Smooth muscle cell (in vitro differentiated cells): Measurements from ENCODE around the gene ROMO1. TPM values are rescaled to one million over a fixed set of nuclear protein-coding genes. Genes with fewer than 3 reads are reported as not detected.

Experiments
- DNase-seq: peaks from one replicate; lab custom pipeline; 2025; ENCODE audit not compliant: unreplicated experiment; lab: John Stamatoyannopoulos, UW
- H2AFZ ChIP-seq: fragments of 200-600 bp; sonication (generic); 2 replicates; pipeline ENCODE4 v1.6.0; 2016; ENCODE audit warnings: antibody characterized with exemption, low read depth, mild to moderate bottlenecking
- H3F3A ChIP-seq: fragments of 200-600 bp; sonication (generic); 2 replicates; pipeline ENCODE4 v1.6.0; 2017; ENCODE audit warnings: antibody characterized with exemption, low read depth
- H3K27ac ChIP-seq: fragments of 200-600 bp; sonication (generic); 2 replicates; pipeline ENCODE4 v1.5.1; 2016; ENCODE audit warnings: low read depth, mild to moderate bottlenecking
- H3K27me3 ChIP-seq: fragments of 200-600 bp; sonication (generic); 2 replicates; pipeline ENCODE4 v1.6.1; 2016; ENCODE audit warnings: low read depth, mild to moderate bottlenecking
- H3K36me3 ChIP-seq: fragments of 200-600 bp; sonication (generic); 2 replicates; pipeline ENCODE4 v1.5.1; 2016; ENCODE audit warnings: low read depth
- H3K4me1 ChIP-seq: fragments of 200-600 bp; sonication (generic); 2 replicates; pipeline ENCODE4 v1.5.1; 2016; ENCODE audit warnings: low read depth
- H3K4me2 ChIP-seq: fragments of 200-600 bp; sonication (generic); 2 replicates; pipeline ENCODE4 v1.6.0; 2016; ENCODE audit warnings: mild to moderate bottlenecking
- H3K4me3 ChIP-seq: fragments of 200-600 bp; sonication (generic); 2 replicates; pipeline ENCODE4 v1.5.1; 2016; ENCODE audit warnings: mild to moderate bottlenecking
- H3K79me2 ChIP-seq: fragments of 200-600 bp; sonication (generic); 2 replicates; pipeline ENCODE4 v1.6.0; 2016; ENCODE audit warnings: low read depth, mild to moderate bottlenecking
- H3K9ac ChIP-seq: fragments of 200-600 bp; sonication (generic); 2 replicates; pipeline ENCODE4 v1.6.0; 2016; ENCODE audit warnings: low read depth
- H3K9me3 ChIP-seq: fragments of 200-600 bp; sonication (generic); replicated peaks from 2 replicates; pipeline ENCODE4 v1.5.1; 2016; ENCODE audit warnings: low read depth
- H4K20me1 ChIP-seq: fragments of 200-600 bp; sonication (generic); 2 replicates; pipeline ENCODE4 v1.6.0; 2016; ENCODE audit warnings: low read depth
- WGBS: methylation state at CpG from one replicate; pipeline ENCODE4 v1.1.7; 2016; ENCODE audit warnings: low lambda C conversion rate; 5-methylcytosine and 5-hydroxymethylcytosine counted together
- polyA plus RNA-seq: library from polyadenylated mRNA; unstranded; fragments of >200 nt; fragmentation: Nextera tagmentation; extraction: Ambion mirVana; gene quantifications from 2 replicates; pipeline ENCODE4 v1.2.1, GENCODE V29; 2016
- total RNA-seq: library from RNA; depleted of rRNA; stranded (reverse); fragments of >200 nt; gene quantifications from 2 replicates; pipeline ENCODE4 v1.2.3, GENCODE V29; 2014
- TF ChIP-seq, protein P1 (sequence below): fragments of 200-600 bp; sonication (generic); IDR thresholded peaks from 2 replicates; pipeline ENCODE4 v1.5.1; 2017; ENCODE audit warnings: borderline replicate concordance, mild to moderate bottlenecking, antibody characterized with exemption; ENCODE audit not compliant: insufficient read depth, poor library complexity, severe bottlenecking

ROMO1 gene
- total and polyA plus RNA-seq, 2 experiments from 2014 or later, result 523 to 694 TPM

DNA sequence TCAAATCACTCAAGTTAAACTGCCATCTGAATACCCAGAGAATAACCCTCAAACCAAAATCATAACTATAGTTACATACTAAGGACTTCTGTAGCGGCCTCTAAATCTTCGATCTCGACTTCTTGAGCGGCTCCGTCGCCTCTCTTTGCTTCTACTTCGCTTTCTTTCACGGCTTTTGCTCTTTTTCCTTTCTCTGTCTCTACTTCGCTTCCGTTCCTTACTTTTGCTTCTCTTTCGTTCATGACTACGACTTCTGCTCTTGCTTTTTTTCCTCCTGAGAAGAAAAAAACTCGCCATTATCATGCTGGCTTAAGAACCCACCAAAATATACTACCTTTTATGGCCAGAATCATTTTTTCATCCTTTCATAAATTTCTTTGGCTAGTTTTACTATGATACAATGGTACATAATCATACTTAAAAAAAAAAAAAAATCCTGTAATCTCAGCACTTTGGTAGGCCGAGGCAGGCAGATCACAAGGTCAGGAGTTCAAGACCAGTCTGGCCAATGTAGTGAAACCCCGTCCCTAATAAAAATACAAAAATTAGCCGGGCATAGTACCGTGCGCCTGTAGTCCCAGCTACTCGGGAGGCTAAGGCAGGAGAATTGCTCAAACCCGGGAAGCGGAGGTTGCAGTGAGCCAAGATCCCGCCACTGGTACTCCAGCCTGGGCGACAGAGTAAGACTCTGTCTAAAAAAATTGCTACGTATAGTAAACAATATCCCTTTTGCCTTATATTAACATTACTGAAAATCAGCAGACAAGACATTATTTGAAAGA, 32.8 kb downstream of the ROMO1 start:
- TF ChIP-seq, protein P1, sequence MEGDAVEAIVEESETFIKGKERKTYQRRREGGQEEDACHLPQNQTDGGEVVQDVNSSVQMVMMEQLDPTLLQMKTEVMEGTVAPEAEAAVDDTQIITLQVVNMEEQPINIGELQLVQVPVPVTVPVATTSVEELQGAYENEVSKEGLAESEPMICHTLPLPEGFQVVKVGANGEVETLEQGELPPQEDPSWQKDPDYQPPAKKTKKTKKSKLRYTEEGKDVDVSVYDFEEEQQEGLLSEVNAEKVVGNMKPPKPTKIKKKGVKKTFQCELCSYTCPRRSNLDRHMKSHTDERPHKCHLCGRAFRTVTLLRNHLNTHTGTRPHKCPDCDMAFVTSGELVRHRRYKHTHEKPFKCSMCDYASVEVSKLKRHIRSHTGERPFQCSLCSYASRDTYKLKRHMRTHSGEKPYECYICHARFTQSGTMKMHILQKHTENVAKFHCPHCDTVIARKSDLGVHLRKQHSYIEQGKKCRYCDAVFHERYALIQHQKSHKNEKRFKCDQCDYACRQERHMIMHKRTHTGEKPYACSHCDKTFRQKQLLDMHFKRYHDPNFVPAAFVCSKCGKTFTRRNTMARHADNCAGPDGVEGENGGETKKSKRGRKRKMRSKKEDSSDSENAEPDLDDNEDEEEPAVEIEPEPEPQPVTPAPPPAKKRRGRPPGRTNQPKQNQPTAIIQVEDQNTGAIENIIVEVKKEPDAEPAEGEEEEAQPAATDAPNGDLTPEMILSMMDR, result no peak
- Histone ChIP-seq H3F3A (peaks cover 22% of the 10 kb centered on the region), H3K4me2 (peak overlapping the region; percentile 37), H3K27me3 (no peaks in the 10 kb centered on the region), H3K9ac (no peak overlapping the region), H3K36me3 (peaks cover 49% of the 10 kb centered on the region), H3K9me3 (no peaks in the 10 kb centered on the region), H4K20me1 (peaks cover 100% of the 10 kb centered on the region), H3K4me1 (peaks cover 16% of the 10 kb centered on the region), H2AFZ (no peak overlapping the region), H3K4me3 (no peak overlapping the region), H3K79me2 (peaks cover 98% of the 10 kb centered on the region), H3K27ac (peak overlapping the region; percentile 56)
- 95% methylated on average over 24 of the region's 24 CpGs for WGBS
- no peak for DNase-seq

DNA sequence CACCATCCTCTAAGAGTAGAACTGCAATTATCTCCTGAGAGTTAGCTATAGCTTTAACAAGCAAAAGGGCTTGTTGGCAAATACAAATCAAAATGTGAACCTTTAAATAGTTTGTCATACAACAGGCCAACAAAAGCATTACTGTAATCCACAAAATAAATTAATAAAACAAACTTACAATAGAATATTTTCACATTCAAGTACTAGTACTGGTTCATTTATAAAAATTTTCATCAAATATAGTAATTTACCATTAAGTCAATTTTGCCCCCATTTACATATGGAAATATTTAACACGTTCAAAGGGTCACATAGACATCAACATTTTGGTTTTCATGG, 33.4 kb downstream of the ROMO1 start:
- no peaks in the 10 kb centered on the region for H3K27me3 ChIP-seq
- H3K27ac ChIP-seq, result peak overlapping the region; percentile 18
- no peak for DNase-seq
- H3K79me2 ChIP-seq, result peaks cover 100% of the 10 kb centered on the region
- H3K4me3 ChIP-seq, result no peak overlapping the region
- H3F3A ChIP-seq, result peaks cover 22% of the 10 kb centered on the region
- 86% methylated on average over 1 of the region's 1 CpG for whole genome bisulfite sequencing
- H3K4me1 ChIP-seq, result peaks cover 16% of the 10 kb centered on the region
- H3K9me3 ChIP-seq, result no peaks in the 10 kb centered on the region
- no peak overlapping the region for H2AFZ ChIP-seq
- TF ChIP-seq, protein P1, result no peak
- peaks cover 100% of the 10 kb centered on the region for H4K20me1 ChIP-seq
- no peak overlapping the region for H3K4me2 ChIP-seq
- H3K36me3 ChIP-seq, result peaks cover 48% of the 10 kb centered on the region
- no peak overlapping the region for H3K9ac ChIP-seq

DNA sequence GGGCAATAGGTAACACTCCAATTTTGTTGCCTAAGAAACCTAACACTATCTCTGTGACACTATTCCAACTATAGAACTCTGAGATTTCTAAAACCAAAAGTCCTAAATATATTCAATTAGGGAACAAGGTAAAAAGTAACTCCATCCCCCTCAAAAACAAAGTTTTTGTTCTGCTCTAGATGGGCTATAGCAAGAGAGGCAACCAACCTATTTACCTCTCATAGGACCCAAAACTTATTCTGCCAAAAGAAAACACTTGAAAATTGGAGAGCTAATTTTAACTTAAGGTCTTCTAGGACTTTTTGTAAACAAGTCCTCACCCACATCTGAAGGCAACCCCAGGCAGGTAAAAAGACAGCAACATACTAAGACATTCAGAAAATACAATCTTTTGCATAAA, 35.2 kb downstream of the ROMO1 start:
- peak overlapping the region; percentile 22 for H3K27ac ChIP-seq
- H2AFZ ChIP-seq, result no peak overlapping the region
- H3K4me3 ChIP-seq, result no peak overlapping the region
- peaks cover 24% of the 10 kb centered on the region for H3F3A ChIP-seq
- peaks cover 100% of the 10 kb centered on the region for H3K79me2 ChIP-seq
- H3K9ac ChIP-seq, result no peak overlapping the region
- no peaks in the 10 kb centered on the region for H3K27me3 ChIP-seq
- H4K20me1 ChIP-seq, result peaks cover 100% of the 10 kb centered on the region
- no peak for DNase-seq
- H3K9me3 ChIP-seq, result no peaks in the 10 kb centered on the region
- TF ChIP-seq, protein P1, result no peak
- H3K36me3 ChIP-seq, result peaks cover 43% of the 10 kb centered on the region
- peaks cover 27% of the 10 kb centered on the region for H3K4me1 ChIP-seq
- peak overlapping the region; percentile 47 for H3K4me2 ChIP-seq
